ENCODE results near the gene POLR3H.
"Not testable (repeated sequence)": the region's sequence is repeated elsewhere in the genome, so short reads cannot be mapped to it uniquely, and the experiment has no call there.

POLR3H gene, protein sequence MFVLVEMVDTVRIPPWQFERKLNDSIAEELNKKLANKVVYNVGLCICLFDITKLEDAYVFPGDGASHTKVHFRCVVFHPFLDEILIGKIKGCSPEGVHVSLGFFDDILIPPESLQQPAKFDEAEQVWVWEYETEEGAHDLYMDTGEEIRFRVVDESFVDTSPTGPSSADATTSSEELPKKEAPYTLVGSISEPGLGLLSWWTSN

GRCh38 chr22:41543854-41544670 is at the start of gene POLR3H:
Gene POLR3H, minus strand, starts transcription at chr22:41544470. Its CDS starts 369 bp downstream, at chr22:41544101.
- peak; percentile 98 for DNase-seq

DNA sequence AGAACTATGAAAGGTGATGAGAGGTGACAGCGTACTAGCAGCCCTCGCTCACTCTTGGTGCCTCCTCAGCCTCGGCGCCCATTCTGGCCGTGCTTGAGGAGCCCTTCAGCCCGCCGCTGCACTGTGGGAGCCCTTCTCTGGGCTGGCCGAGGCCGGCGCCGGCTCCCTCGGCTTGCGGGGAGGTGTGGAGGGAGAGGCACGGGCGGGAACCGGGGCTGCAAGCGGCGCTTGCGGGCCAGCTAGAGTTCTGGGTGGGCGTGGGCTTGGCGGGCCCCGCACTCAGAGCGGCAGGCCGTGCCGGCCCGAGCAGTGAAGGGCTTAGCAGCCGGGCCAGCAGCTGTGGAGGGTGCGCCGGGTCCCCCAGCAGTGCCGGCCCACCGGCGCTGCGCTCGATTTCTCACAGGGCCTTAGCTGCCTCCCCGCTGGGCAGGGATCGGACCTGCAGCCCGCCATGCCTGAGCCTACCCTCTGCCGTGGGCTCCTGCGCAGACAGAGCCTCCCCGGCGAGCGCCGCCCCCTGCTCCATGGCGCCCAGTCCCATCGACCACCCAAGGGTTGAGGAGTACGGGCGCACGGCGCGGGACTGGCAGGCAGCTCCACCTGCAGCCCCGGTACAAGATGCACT is 49.2 kb upstream of the POLR3H start:
- DNase-seq = not testable (repeated sequence)

DNA sequence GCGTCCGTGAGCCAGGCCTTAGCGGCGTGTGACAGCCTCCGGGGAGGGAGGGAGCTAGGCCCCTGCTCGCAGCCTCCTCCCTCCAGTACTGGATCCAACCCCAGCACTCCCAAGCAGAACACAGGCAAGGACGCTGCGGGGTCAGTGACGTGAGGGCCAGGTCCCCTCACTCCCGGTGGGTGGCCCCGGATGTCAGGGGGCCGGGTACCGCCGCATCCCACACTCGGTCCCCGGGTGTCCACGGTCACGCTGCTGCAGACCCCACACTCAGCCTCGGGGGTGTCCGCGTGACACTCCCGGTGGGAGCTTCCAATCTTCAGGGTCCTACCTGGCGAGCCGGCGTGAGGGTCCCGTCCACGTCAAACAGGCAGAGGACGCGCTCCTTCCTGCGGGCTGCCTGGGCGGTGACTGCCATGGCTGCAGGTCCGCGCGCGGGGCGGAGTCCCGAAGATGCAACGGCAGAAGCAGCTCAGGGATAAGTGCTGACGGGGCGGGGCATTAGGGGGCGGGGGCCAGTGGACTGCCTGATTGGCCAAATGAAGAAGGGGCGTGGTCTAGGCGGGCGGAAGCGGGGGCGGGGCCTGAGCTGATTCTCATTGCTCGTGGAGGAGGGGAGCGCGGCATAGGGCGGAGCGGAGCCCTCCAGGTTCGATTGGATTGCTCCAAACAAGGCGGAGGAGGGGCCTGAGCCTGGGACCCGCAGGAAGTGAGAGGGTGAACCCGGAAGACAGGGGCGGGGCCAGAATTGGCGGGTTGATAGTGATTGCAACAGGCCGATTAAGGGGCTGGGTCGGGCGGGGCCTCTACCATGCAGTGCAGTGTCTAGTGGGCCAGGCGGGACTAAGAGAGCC is 45.3 kb upstream of the POLR3H start, which contains the start of gene PMM1:
Gene PMM1, minus strand, starts transcription at position 450 of the 851 bp plus-strand sequence. Its CDS starts 35 bp downstream, at position 415.
- peak; percentile 100 for DNase-seq

- DNase-seq = no peak
Measured at GRCh38 chr22:41587347-41587723, 43.1 kb upstream of the POLR3H start.

- DNase-seq = no peak
Measured at GRCh38 chr22:41585898-41586297, 41.6 kb upstream of the POLR3H start.

GRCh38 chr22:41584881-41585280 is 40.6 kb upstream of the POLR3H start:
- DNase-seq = no peak

DNA sequence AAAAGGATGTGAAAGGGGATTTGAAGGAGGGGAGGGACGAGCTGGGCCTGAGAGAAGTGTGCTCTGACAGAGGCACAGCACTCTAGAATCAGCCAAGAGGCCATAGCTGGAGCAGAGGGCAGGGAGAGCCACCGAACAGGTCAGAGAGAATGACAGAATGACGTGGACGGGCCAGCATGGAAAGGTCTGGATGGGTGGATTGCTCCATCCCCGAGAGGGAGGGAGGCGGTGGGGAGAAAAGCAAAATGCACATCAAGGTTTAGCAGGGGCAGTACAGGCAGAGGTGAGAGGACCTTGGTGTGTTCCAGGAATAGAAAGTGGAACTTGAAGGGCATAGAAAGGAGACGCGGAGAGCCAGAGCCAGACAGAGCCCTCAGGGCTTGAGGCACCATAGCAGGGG is 38.4 kb upstream of the POLR3H start:
- DNase-seq = no peak

GRCh38 chr22:41579997-41580355 is 35.7 kb upstream of the POLR3H start:
- no peak for DNase-seq

- DNase-seq = no peak
Measured at GRCh38 chr22:41579297-41579996, 35.2 kb upstream of the POLR3H start.

DNA sequence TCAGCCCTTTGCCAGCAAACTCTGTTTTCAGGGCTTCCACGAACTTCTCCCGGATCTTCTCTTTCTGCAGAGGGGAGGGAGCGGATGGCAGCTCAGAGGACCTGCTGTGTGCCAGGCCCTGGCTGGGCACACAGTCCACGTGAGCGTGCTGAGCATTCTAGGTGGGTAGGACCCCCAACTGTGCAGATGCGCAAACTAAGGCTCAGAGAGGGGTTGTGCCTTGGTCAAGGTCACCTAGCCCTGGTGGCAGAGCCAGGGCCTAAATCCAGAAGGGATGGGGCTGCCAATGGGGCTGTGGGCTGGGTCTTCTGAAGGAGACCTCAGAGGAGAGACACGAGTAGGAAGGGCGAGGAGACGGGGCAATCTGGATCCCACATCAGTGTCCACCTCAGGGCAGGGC is 34.5 kb upstream of the POLR3H start:
- no peak for DNase-seq

GRCh38 chr22:41578114-41578513 is 33.8 kb upstream of the POLR3H start:
- no peak for DNase-seq

DNA sequence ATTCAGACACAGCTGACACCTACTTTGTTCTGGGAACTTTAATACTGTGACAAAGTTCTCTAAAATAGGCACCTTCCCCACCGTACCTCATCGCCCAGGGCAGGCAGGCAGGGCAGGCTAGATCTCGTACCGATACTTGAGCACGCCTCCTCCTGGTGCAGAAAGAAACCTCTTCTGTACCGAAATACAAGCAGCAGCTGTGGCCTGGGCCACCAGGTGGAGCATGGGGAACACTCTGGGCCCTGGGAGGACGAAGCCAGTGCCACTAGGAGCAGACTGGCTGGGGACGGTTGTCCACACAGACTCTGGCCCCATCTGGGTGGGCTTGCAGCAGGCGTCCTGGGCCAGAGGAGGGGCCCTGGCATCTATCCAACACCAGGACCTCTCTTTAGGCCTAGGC is 32.6 kb upstream of the POLR3H start:
- DNase-seq = no peak

DNA sequence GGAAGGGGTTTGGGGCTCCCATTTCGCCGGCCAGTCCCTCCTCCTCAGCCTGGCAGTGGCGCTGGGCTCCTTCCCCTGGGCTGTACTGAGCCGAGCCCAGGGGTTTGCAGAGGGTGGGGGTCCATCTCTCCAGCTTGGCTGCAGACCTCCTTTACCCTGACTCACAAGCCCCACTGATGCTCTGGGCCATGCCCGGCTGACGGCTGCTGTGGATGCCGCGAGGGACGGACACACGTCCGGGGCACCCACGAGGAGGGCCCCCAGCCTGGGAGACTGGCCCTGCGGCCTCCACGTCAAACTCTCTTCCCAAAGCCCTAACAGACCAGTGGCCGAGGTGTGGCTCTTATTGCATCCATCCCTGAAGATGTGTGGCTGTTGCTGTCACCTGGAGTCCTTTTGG is 31.3 kb upstream of the POLR3H start:
- no peak for DNase-seq

DNA sequence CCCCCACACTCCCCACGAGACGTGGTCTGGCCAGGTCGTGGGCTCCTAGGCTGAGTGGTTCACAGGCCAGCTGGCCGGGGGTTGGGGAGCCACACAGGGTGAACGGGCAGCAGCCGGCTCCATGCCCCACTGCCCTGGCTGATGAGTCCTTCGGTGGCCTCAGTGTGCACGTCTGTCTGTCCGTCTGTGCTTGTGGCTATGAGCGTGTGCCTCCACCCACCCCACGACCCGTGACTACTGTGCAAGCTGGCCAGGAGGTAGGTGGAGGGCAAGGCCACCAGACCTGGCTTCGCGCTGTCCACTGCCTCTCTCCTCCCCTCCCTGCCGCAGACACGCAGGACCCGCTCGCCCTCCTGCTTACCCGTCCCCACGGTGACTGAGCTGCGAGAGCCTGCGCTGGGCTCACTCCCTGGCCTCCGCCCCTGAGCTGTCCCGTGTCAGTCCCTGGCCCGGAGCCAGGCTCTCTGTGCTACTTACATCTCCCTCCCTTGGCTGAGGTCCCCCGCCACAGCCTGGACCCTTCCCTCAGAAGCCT is 30.6 kb upstream of the POLR3H start:
- DNase-seq = no peak

DNA sequence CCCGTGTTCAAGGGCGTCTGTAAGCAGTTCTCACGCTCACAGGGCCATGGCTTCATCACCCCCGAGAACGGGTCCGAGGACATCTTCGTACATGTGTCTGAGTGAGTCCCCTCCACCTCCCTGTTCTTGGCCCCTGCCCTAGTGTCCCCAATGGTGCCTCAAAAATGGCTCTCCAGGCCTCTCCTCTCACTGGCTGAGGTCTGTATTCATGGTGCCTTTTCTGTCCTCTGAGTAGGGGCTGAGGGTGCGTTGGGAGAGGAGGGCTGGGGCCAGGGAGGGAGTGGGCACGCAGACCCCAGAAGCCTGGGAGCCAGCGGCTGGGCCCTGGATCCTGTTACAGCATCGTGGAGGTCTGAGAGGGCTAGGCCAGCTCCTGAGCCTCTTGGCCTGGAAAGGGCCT is 29.4 kb upstream of the POLR3H start:
- no peak for DNase-seq

GRCh38 chr22:41572305-41572704 is 28.0 kb upstream of the POLR3H start:
- DNase-seq = not testable (repeated sequence)

DNA sequence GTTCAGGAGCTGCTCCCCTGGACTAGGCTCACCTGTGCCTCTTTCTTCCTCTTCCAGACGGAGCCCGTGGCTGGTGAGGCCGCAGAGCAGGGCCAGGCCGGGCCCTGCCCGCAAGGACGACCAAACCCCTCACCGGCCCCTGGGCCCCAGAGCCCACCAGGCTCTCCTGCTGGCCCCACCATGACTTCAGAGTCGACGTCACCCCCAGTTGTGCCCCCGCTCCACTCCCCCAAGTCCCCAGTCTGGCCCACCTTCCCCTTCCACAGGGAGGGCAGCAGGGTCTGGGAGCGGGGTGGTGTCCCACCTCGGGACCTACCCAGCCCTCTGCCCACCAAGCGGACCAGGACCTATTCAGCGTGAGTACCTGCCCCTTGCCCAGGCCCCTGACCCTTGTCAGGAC is 27.5 kb upstream of the POLR3H start:
- no peak for DNase-seq

DNA sequence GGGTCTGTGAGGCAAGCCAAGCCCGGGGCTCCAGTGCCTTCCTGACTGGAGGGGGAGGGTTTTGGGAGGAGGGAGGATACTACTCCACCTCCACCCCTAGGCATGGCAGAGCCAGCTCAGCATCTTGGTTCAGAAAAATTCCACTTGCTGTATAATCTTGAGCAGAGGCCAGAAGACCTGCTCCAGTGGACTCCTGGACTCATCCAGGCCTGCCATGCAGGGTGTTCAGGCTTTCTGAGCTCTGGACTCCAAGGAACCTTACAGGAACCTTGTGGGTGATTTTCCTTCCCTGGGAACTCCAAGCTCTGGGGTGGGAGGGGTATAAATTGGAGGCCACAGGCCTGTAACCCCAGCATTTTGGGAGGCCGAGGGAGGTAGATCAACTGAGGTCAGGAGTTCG is 26.0 kb upstream of the POLR3H start:
- DNase-seq = no peak

DNA sequence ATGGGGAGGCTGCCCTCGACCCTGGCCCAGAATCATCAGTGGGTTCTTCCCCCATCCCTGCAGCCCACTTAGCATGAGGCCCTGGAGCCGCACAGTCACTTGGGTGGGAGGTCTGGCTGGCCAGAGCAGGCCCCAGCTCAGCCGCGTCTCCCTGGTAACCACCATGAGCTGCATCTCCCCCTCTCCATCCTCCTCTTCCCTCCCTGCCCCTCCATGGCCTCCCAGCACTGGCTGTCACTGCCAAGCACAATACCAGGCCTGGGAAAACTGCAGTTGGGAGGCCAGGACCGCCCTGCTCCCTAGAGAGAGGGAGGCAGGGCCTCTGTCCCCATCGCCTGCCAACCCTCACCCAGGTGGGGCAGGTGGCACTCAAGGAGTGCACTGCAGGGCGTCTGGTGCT is 24.5 kb upstream of the POLR3H start:
- no peak for DNase-seq

DNA sequence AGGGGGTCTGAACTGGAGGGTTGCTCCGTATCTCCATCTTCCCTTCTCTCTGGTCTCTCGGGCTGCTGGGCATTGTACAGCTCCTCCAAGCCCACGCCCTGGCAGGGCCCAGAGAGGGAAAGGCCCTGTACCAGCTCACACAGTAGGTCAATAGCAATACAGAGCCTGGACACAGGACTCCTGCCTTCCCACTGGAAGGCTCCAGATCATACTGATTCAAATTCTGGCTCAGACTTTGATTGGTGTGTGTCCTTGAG is 23.2 kb upstream of the POLR3H start:
- DNase-seq = no peak

DNA sequence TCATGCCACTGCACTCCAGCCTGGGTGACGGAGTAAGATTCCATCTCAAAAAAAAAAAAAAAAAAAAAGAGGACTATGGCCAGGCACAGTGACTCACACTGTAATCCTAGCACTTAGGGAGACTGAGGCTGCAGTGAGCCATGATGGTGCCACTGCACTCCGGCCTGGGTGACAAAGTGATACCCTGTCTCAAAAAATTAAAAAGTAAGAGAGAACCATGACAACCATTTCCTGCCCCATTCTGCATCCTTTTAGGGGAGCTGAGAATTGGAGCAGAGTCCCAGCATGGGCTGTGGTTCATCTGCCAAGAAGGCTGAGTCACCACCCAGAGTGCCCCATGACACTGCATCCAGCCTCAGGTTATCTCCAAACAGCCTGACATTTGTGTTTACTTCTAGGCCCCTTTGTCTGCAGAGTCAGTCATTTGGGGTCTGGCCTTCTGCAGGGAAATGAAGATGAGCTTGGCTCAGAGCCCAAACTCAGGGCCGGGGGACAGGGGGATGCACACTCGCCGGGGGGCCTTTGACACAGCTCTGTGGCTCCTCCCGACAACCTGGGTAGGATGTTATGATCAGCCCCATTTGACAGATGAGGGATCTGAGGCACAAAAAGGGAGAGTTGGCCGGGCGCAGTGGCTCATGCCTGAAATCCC is 21.3 kb upstream of the POLR3H start:
- no peak for DNase-seq

- DNase-seq = no peak
Measured at GRCh38 chr22:41564563-41564962, 20.3 kb upstream of the POLR3H start.
